Measurements from ENCODE around the gene ACSF3.

Gene ACSF3

GRCh38 chr16:89104303-89104702 lies 10.7 kb downstream of the ACSF3 start:
- H3K4me3 ChIP-seq (ENCODE audit: low read length): no peak overlapping the region
- no peak for DNase-seq (ENCODE audit: low read depth)
- TF ChIP-seq CTCF (conservative IDR thresholded peaks at IDR 0.05; ENCODE audit: low read length): no peak

- no peak overlapping the region for H3K4me3 ChIP-seq (ENCODE audit: low read length)
- no peak for TF ChIP-seq CTCF (conservative IDR thresholded peaks at IDR 0.05; ENCODE audit: low read length)
- no peak for DNase-seq (ENCODE audit: low read depth)
Measured at GRCh38 chr16:89104930-89105571, 11.4 kb downstream of the ACSF3 start.

- no peak for TF ChIP-seq CTCF (conservative IDR thresholded peaks at IDR 0.05; ENCODE audit: low read length)
- no peak overlapping the region for H3K4me3 ChIP-seq (ENCODE audit: low read length)
- DNase-seq (ENCODE audit: low read depth): no peak
Measured at GRCh38 chr16:89105599-89106151, 12.0 kb downstream of the ACSF3 start.

- TF ChIP-seq CTCF (conservative IDR thresholded peaks at IDR 0.05; ENCODE audit: low read length): no peak
- no peak for DNase-seq (ENCODE audit: low read depth)
- H3K4me3 ChIP-seq (ENCODE audit: low read length): no peak overlapping the region
Measured at GRCh38 chr16:89106533-89107202, 13.0 kb downstream of the ACSF3 start.

GRCh38 chr16:89107203-89107582 lies 13.5 kb downstream of the ACSF3 start:
- no peak overlapping the region for H3K4me3 ChIP-seq (ENCODE audit: low read length)
- no peak for DNase-seq (ENCODE audit: low read depth)
- TF ChIP-seq CTCF (conservative IDR thresholded peaks at IDR 0.05; ENCODE audit: low read length): no peak

- DNase-seq (ENCODE audit: low read depth): no peak
- TF ChIP-seq CTCF (conservative IDR thresholded peaks at IDR 0.05; ENCODE audit: low read length): no peak
- H3K4me3 ChIP-seq (ENCODE audit: low read length): no peak overlapping the region
Measured at GRCh38 chr16:89108416-89108815, 14.8 kb downstream of the ACSF3 start.

GRCh38 chr16:89110641-89111040 lies 17.0 kb downstream of the ACSF3 start:
- no peak overlapping the region for H3K4me3 ChIP-seq (ENCODE audit: low read length)
- TF ChIP-seq CTCF (conservative IDR thresholded peaks at IDR 0.05; ENCODE audit: low read length): no peak
- no peak for DNase-seq (ENCODE audit: low read depth)
